ENCODE measurements around the gene RFX7. TPM values are rescaled to one million over a fixed set of nuclear protein-coding genes. Genes with fewer than 3 reads are reported as not detected.

The RFX7 gene
- total RNA-seq, 3 donors from 2014 or later: 8.3 to 14.8 (median 10.8) TPM

GRCh38 chr15:56211960-56212550, 31.6 kb downstream of the RFX7 start:
- Histone ChIP-seq H3K4me1 (no peaks in the 10 kb centered on the region), H3K36me3 (no peaks in the 10 kb centered on the region), H3K27ac (no peak overlapping the region), H3K9me3 (peaks cover 0 to 4% of the 10 kb centered on the region in 2 donors), H3K27me3 (no peaks in the 10 kb centered on the region), H3K4me3 (no peak overlapping the region)
- DNase-seq (ENCODE audit: low spot score in 2 of 2): no peak
- TF ChIP-seq CTCF (IDR thresholded peaks at IDR 0.05) (no peak), POLR2A (IDR thresholded peaks at IDR 0.05) (no peak), POLR2AphosphoS5 (IDR thresholded peaks at IDR 0.05) (no peak)
- intact Hi-C loops (cut with DNase I; ENCODE audit: low total_unique reads): no loop called here

- H3K36me3 ChIP-seq: no peaks in the 10 kb centered on the region
- DNase-seq (ENCODE audit: low spot score in 2 of 2): no peak
- H3K27me3 ChIP-seq: no peaks in the 10 kb centered on the region
- H3K4me3 ChIP-seq: no peak overlapping the region
- TF ChIP-seq POLR2AphosphoS5 (IDR thresholded peaks at IDR 0.05) (no peak), CTCF (IDR thresholded peaks at IDR 0.05) (no peak)
- intact Hi-C loops (cut with DNase I; ENCODE audit: low total_unique reads): no loop called here
- peaks cover 0 to 4% of the 10 kb centered on the region in 2 donors for H3K9me3 ChIP-seq
- H3K4me1 ChIP-seq: no peaks in the 10 kb centered on the region
- no peak overlapping the region for H3K27ac ChIP-seq
These were observed 32.6 kb downstream of the RFX7 start for GRCh38 chr15:56211064-56211463.

- H3K9me3 ChIP-seq: peaks cover 0 to 4% of the 10 kb centered on the region in 2 donors
- no peaks in the 10 kb centered on the region for H3K4me1 ChIP-seq
- DNase-seq (ENCODE audit: low spot score in 2 of 2): no peak
- H3K27ac ChIP-seq: no peak overlapping the region
- H3K4me3 ChIP-seq: no peak overlapping the region
- intact Hi-C loops (cut with DNase I; ENCODE audit: low total_unique reads): no loop called here
- H3K27me3 ChIP-seq: no peaks in the 10 kb centered on the region
- H3K36me3 ChIP-seq: no peaks in the 10 kb centered on the region
- TF ChIP-seq POLR2A (IDR thresholded peaks at IDR 0.05) (no peak), POLR2AphosphoS5 (IDR thresholded peaks at IDR 0.05) (no peak), CTCF (IDR thresholded peaks at IDR 0.05) (no peak)
These were observed 35.0 kb downstream of the RFX7 start for GRCh38 chr15:56208641-56209155.

- no peak for TF ChIP-seq POLR2A (IDR thresholded peaks at IDR 0.05)
- TF ChIP-seq POLR2AphosphoS5 (IDR thresholded peaks at IDR 0.05): no peak
- TF ChIP-seq CTCF (IDR thresholded peaks at IDR 0.05): no peak
- Histone ChIP-seq H3K27me3 (no peaks in the 10 kb centered on the region), H3K9me3 (peaks cover 0 to 4% of the 10 kb centered on the region in 2 donors), H3K36me3 (no peaks in the 10 kb centered on the region), H3K4me1 (no peaks in the 10 kb centered on the region), H3K27ac (no peak overlapping the region), H3K4me3 (no peak overlapping the region)
- DNase-seq (ENCODE audit: low spot score in 2 of 2): no peak
- intact Hi-C loops (cut with DNase I; ENCODE audit: low total_unique reads): no loop called here
These were observed 35.5 kb downstream of the RFX7 start for GRCh38 chr15:56208185-56208584.

GRCh38 chr15:56207711-56208110, 36.0 kb downstream of the RFX7 start:
- DNase-seq (ENCODE audit: low spot score in 2 of 2): no peak
- Histone ChIP-seq H3K27me3 (no peaks in the 10 kb centered on the region), H3K4me1 (no peaks in the 10 kb centered on the region), H3K27ac (no peak overlapping the region), H3K4me3 (no peak overlapping the region), H3K9me3 (peaks cover 0 to 4% of the 10 kb centered on the region in 2 donors), H3K36me3 (no peaks in the 10 kb centered on the region)
- intact Hi-C loops (cut with DNase I; ENCODE audit: low total_unique reads): no loop called here
- no peak for TF ChIP-seq POLR2A (IDR thresholded peaks at IDR 0.05)
- no peak for TF ChIP-seq POLR2AphosphoS5 (IDR thresholded peaks at IDR 0.05)
- TF ChIP-seq CTCF (IDR thresholded peaks at IDR 0.05): no peak

Data from breast epithelium (tissue), 4 donors.